Gastroesophageal sphincter (tissue), 4 donors: ENCODE results near the gene CABLES2. TPM values are rescaled to one million over a fixed set of nuclear protein-coding genes. Genes with fewer than 3 reads are reported as not detected.

Experiments used
- ATAC-seq: fragments of 150-250 bp; one replicate; pipeline ENCODE4 v1.9.1; 2016; ENCODE audit warnings: mild to moderate bottlenecking, moderate library complexity
- H3K27ac ChIP-seq, 4 donors: fragments of 200-600 bp; sonication (generic) in 3 of 4; 1 replicate in 3 of 4; 2 replicates in 1 of 4; pipeline ENCODE4 v1.5.1; 2016 to 2019
- H3K27me3 ChIP-seq: fragments of 200-600 bp; sonication (generic); one replicate; pipeline ENCODE4 v1.5.1; 2019
- H3K36me3 ChIP-seq, 2 donors: fragments of 200-600 bp; sonication (generic); one replicate each; pipeline ENCODE4 v1.5.1; 2019; ENCODE audit warnings: control low read depth in 1 of 2
- H3K4me1 ChIP-seq, 3 donors: fragments of 200-600 bp; sonication (generic); 1 replicate in 2 of 3; 2 replicates in 1 of 3; pipeline ENCODE4 v1.5.1; 2016 to 2019; ENCODE audit warnings: control low read depth in 2 of 3
- H3K4me3 ChIP-seq, 2 donors: fragments of 200-600 bp; sonication (generic); one replicate each; pipeline ENCODE4 v1.5.1; 2019; ENCODE audit warnings: mild to moderate bottlenecking in 1 of 2, moderate library complexity in 1 of 2
- H3K9me3 ChIP-seq, 3 donors: fragments of 200-600 bp; sonication (generic); one replicate each; pipeline ENCODE4 v1.5.1; 2017 to 2019; ENCODE audit warnings: control low read depth in 2 of 3
- EP300 ChIP-seq: sonication (generic); formaldehyde crosslinking; IDR thresholded peaks from one replicate; pipeline ENCODE4 v1.6.1; 2017; ENCODE audit warnings: antibody characterized with exemption, mild to moderate bottlenecking
- POLR2A ChIP-seq, 2 donors: fragments of 450-650 bp; IDR thresholded peaks; one replicate each; pipeline ENCODE4 v1.6.1; 2017; ENCODE audit warnings: antibody characterized with exemption in 2 of 2, mild to moderate bottlenecking in 2 of 2, moderate library complexity in 1 of 2
- POLR2AphosphoS5 ChIP-seq: sonication (generic); formaldehyde crosslinking; IDR thresholded peaks from one replicate; pipeline ENCODE4 v1.6.1; 2017; ENCODE audit warnings: antibody characterized with exemption
- WGBS, 2 donors: methylation state at CpG; one replicate each; pipeline ENCODE4 v1.1.5; 2018; ENCODE audit warnings: low coverage in 1 of 2; 5-methylcytosine and 5-hydroxymethylcytosine counted together
- total RNA-seq, 4 donors: library from RNA; depleted of rRNA; stranded (reverse); fragments of >200 nt; gene quantifications; one replicate each; pipeline ENCODE4 v1.1.0, GENCODE V29; 2016
- TF ChIP-seq, protein P1 (sequence below), 4 experiments: fragments of 200-600 bp in 2 of 4; fragments of 450-650 bp in 2 of 4; sonication (generic) in 1 of 4; IDR thresholded peaks; one replicate each; pipeline ENCODE4 v1.5.1; 2017 to 2019; ENCODE audit warnings: antibody characterized with exemption in 4 of 4, mild to moderate bottlenecking in 2 of 4, moderate library complexity in 2 of 4

CABLES2 gene
- total RNA-seq, 4 donors from 2014 or later: 2.7 to 9.8 (median 3.8) TPM

DNA sequence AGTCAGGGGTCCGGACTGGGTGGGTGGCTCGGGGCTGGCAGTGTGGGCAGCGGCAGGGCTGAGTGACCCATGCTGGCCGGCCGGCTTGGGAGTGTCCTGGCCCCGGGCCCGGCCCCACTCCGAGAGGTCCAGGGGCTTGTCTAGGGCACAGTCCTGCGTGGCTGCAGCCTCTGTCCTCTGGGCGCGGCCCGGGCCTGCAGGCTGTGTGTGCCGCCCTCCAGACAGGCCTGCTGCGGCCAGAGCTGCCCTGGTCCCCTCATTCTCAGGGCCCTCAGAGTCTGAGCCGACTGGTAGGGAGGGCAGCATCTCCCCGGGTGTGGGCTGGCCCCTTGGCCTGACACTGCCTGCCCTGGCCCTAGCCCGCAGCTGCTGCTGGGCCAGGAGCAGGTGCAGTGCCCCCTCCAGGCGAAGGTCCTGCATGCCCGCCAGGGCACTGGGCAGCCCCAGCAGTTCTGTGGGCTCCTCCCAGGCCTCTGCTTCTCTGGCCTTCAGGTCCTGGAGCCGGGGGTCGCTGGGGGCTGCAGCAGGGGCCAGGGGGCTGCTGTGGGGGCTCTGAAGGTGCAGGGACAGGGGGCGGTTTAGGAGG, 6.9 kb upstream of the CABLES2 start:
- H3K4me1 ChIP-seq: peaks cover 0 to 15% (median 10%) of the 10 kb centered on the region in 3 donors
- H3K4me3 ChIP-seq: no peak overlapping the region
- H3K27ac ChIP-seq: no peak overlapping the region
- no CpG with 5 or more reads among the region's 22 CpGs for WGBS, 2 donors
- no peaks in the 10 kb centered on the region for H3K9me3 ChIP-seq
- no peak for ATAC-seq
- TF ChIP-seq POLR2AphosphoS5 (no peak), POLR2A (IDR thresholded peaks at IDR 0.05) (no peak), EP300 (no peak)
- TF ChIP-seq, protein P1, sequence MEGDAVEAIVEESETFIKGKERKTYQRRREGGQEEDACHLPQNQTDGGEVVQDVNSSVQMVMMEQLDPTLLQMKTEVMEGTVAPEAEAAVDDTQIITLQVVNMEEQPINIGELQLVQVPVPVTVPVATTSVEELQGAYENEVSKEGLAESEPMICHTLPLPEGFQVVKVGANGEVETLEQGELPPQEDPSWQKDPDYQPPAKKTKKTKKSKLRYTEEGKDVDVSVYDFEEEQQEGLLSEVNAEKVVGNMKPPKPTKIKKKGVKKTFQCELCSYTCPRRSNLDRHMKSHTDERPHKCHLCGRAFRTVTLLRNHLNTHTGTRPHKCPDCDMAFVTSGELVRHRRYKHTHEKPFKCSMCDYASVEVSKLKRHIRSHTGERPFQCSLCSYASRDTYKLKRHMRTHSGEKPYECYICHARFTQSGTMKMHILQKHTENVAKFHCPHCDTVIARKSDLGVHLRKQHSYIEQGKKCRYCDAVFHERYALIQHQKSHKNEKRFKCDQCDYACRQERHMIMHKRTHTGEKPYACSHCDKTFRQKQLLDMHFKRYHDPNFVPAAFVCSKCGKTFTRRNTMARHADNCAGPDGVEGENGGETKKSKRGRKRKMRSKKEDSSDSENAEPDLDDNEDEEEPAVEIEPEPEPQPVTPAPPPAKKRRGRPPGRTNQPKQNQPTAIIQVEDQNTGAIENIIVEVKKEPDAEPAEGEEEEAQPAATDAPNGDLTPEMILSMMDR (IDR thresholded peaks at IDR 0.05): no peak
- no peaks in the 10 kb centered on the region for H3K36me3 ChIP-seq
- H3K27me3 ChIP-seq: peaks cover 39% of the 10 kb centered on the region

DNA sequence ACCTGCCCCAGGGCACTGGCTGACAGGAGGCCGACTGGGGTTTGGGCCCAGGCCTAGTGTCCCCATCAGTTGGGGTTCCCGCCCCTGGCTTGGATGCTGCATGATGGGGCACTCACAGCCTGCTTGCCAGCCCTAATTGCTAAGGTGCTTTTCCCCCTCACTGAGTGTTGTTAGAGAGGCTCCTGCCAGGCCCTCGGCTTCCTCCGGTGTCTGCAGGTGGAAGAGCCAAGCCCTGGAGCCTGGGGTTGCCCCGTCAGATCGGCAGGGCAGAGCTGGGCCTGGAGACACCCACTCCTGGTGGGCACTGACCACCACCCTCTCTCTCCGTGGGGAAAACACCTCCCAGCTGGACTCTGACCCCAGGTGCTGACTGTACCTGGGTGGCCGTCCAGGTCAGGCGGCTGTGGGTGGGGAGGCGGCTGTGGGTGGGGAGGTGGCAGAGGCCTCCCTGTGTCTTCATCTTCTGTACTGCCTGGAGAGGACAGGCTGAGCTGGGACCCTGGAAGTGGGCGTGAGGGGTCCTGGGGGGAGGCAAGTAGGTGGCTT, 6.0 kb upstream of the CABLES2 start:
- ATAC-seq: no peak
- Histone ChIP-seq H3K4me3 (no peak overlapping the region), H3K27me3 (peaks cover 30% of the 10 kb centered on the region), H3K36me3 (no peaks in the 10 kb centered on the region), H3K9me3 (no peaks in the 10 kb centered on the region), H3K27ac (no peak overlapping the region), H3K4me1 (peaks cover 0 to 15% (median 10%) of the 10 kb centered on the region in 3 donors)
- no CpG with 5 or more reads among the region's 11 CpGs for WGBS, 2 donors
- TF ChIP-seq POLR2AphosphoS5 (no peak), POLR2A (IDR thresholded peaks at IDR 0.05) (no peak), EP300 (no peak)
- TF ChIP-seq, protein P1 (IDR thresholded peaks at IDR 0.05): no peak

DNA sequence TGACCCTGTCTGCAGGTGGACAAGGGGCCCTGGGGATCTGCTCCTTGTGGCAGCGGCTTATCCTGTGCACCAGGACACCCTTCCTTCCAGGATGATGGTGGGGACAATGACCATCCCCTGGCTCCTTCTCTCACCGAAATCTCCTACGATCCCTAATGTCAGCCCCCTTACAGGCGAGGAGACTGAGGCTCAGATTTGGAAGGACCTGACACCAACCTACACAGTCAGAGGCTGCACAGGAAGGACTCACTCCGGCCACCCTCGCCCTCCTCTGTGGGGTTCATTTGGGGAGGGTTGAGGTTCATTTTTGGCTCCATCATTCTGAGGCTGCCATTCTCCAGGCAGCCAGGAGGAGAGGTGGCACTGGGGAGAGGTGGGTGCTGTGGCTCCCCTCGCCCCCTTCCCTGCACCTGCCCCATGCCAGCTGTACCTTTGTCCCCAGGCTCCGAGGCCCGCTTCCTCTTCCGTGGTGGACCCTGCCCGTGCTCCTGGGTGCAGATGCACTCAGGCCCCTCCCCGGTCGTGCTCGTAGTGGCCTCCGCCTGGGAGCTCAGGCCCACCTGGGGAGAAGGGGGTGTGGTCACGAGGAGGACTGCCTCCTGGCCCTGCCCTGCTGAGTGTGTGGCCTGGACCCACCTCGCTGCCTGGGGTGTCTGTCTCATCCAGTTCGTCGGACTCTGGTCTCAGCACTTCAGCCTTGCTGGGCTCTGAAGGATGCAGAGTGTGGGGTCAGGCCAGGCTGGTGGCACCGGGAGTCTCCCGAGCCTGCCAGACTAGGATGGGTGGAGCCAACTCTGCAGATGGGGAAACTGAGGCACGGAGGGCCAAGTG, 5.3 kb upstream of the CABLES2 start:
- H3K36me3 ChIP-seq: no peaks in the 10 kb centered on the region
- peaks cover 0 to 22% (median 14%) of the 10 kb centered on the region in 3 donors for H3K4me1 ChIP-seq
- H3K27ac ChIP-seq: no peak overlapping the region
- H3K9me3 ChIP-seq: no peaks in the 10 kb centered on the region
- peaks cover 26% of the 10 kb centered on the region for H3K27me3 ChIP-seq
- no peak for ATAC-seq
- 92% methylated on average over 2 of the region's 22 CpGs; no CpG with 5 or more reads in 1 of the 2 donors for WGBS, 2 donors
- no peak overlapping the region for H3K4me3 ChIP-seq
- TF ChIP-seq, protein P1 (IDR thresholded peaks at IDR 0.05): no peak
- TF ChIP-seq EP300 (no peak), POLR2A (IDR thresholded peaks at IDR 0.05) (no peak), POLR2AphosphoS5 (no peak)

DNA sequence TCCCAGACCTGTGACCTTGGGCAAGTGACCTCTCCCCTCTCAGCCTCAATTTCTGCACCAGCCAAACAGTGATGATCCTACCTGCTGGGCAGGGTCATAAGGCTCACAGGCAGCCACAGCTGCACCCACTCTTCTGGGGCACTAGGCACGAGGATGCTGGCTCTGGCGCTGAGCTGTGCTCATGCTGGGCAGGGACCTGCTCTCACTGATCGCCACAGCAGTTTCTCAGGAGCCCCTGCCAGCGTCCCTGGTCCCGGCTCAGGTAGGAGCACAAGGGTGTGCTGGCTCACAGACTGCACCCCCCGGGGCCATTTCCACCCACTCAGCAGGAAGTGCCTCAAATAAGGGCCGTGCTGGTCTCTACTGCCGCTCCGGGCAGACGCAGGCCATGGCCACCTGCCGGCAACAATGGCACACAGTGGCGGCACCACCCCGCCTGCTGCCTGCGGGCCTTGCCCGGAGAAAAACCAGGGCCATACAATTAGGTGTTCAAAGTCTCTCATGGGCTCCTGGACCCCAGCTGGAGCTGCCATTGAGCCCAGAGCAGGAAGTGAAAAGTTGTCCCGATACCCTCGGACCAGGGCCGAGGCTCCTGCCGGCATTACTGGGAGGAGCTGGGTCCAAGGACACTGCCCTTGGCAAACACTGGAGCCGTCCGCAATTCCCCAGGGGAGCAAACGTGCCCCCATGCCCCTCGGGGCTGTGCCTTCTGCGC, 4.6 kb upstream of the CABLES2 start:
- no peak for TF ChIP-seq EP300
- WGBS, 2 donors: 85% methylated on average over 8 of the region's 24 CpGs; no CpG with 5 or more reads in 1 of the 2 donors
- H3K36me3 ChIP-seq: no peaks in the 10 kb centered on the region
- peaks cover 18% of the 10 kb centered on the region for H3K27me3 ChIP-seq
- H3K4me1 ChIP-seq: peaks cover 0 to 26% (median 15%) of the 10 kb centered on the region in 3 donors
- H3K9me3 ChIP-seq: no peaks in the 10 kb centered on the region
- no peak for ATAC-seq
- no peak overlapping the region for H3K27ac ChIP-seq
- no peak overlapping the region for H3K4me3 ChIP-seq
